Neural cell (in vitro differentiated cells): ENCODE results near the gene TTC31. TPM values are rescaled to one million over a fixed set of nuclear protein-coding genes. Genes with fewer than 3 reads are reported as not detected.

ENCODE experiments used
- H2AFZ ChIP-seq: fragments of 200-600, 300-800 bp; sonication (generic), shearing (Covaris generic); 2 replicates; pipeline ENCODE4 v1.6.0; 2014; ENCODE audit warnings: low read depth, mild to moderate bottlenecking, antibody characterized with exemption, low read length, moderate library complexity
- H3F3A ChIP-seq: fragments of 200-600 bp; shearing (Covaris generic); 2 replicates; pipeline ENCODE4 v1.6.1; 2016; ENCODE audit warnings: mild to moderate bottlenecking, moderate library complexity, mixed read lengths, antibody characterized with exemption, low read length; ENCODE audit not compliant: insufficient read depth, poor library complexity, severe bottlenecking
- H3K27ac ChIP-seq: fragments of 200-600, 300-800 bp; sonication (generic), shearing (Covaris generic); 2 replicates; pipeline ENCODE4 v1.5.1; 2014; ENCODE audit warnings: mild to moderate bottlenecking, low read length, moderate library complexity
- H3K27me3 ChIP-seq: fragments of 300-800, 200-600 bp; sonication (generic), shearing (Covaris generic); 2 replicates; pipeline ENCODE4 v1.6.0; 2014; ENCODE audit warnings: mild to moderate bottlenecking, low read depth, low read length, moderate library complexity; ENCODE audit not compliant: insufficient read depth
- H3K36me3 ChIP-seq: fragments of 300-800, 200-600 bp; sonication (generic), shearing (Covaris generic); 2 replicates; pipeline ENCODE4 v1.5.1; 2014; ENCODE audit warnings: mild to moderate bottlenecking, antibody characterized with exemption, low read length, moderate library complexity; ENCODE audit not compliant: insufficient read depth
- H3K4me2 ChIP-seq: fragments of 300-800, 200-600 bp; sonication (generic), shearing (Covaris generic); 2 replicates; pipeline ENCODE4 v1.6.0; 2014; ENCODE audit warnings: mild to moderate bottlenecking, low read length
- H3K4me3 ChIP-seq: fragments of 300-800, 200-600 bp; sonication (generic), shearing (Covaris generic); 2 replicates; pipeline ENCODE4 v1.5.1; 2014; ENCODE audit warnings: mild to moderate bottlenecking, low read length, moderate library complexity
- H3K79me2 ChIP-seq: fragments of 200-600 bp; shearing (Covaris generic); replicated peaks from 2 replicates; pipeline ENCODE4 v1.6.0; 2014; ENCODE audit warnings: mild to moderate bottlenecking, low read length, moderate library complexity; ENCODE audit not compliant: insufficient read depth
- H3K9ac ChIP-seq: fragments of 300-800, 200-600 bp; sonication (generic), shearing (Covaris generic); 2 replicates; pipeline ENCODE4 v1.6.1; 2016; ENCODE audit warnings: mild to moderate bottlenecking, low read length, mixed read lengths
- H3K9me2 ChIP-seq: fragments of 200-600 bp; shearing (Covaris generic); 2 replicates; pipeline ENCODE4 v1.6.1; 2016; ENCODE audit warnings: mild to moderate bottlenecking, low read length, mixed read lengths; ENCODE audit not compliant: insufficient read depth
- H3K9me3 ChIP-seq: fragments of 200-600, 300-800 bp; sonication (generic), shearing (Covaris generic); 2 replicates; pipeline ENCODE4 v1.6.1; 2016; ENCODE audit warnings: mild to moderate bottlenecking, mixed run types, low read length, moderate library complexity, mixed read lengths
- H4K20me1 ChIP-seq: fragments of 200-600 bp; shearing (Covaris generic); 2 replicates; pipeline ENCODE4 v1.6.1; 2016; ENCODE audit warnings: mild to moderate bottlenecking, mixed run types; ENCODE audit not compliant: insufficient read depth
- CTCF ChIP-seq: fragments of 450-650 bp; IDR thresholded peaks from 2 replicates; pipeline ENCODE4 v1.5.1; 2014; ENCODE audit warnings: antibody characterized with exemption, mild to moderate bottlenecking, moderate library complexity; ENCODE audit not compliant: poor library complexity, severe bottlenecking
- EP300 ChIP-seq: fragments of 450-650 bp; conservative IDR thresholded peaks from 2 replicates; pipeline ENCODE4 v1.6.1; 2014; ENCODE audit warnings: antibody characterized with exemption, mild to moderate bottlenecking, moderate library complexity; ENCODE audit not compliant: poor library complexity, severe bottlenecking
- EZH2 ChIP-seq: fragments of 200-600, 300-800 bp; shearing (Covaris generic), sonication (generic); IDR thresholded peaks from 2 replicates; pipeline ENCODE4 v1.6.1; 2014; ENCODE audit warnings: antibody characterized with exemption, low read length, borderline replicate concordance, mild to moderate bottlenecking; ENCODE audit not compliant: insufficient read depth, poor library complexity, severe bottlenecking
- MXI1 ChIP-seq: fragments of 450-650 bp; conservative IDR thresholded peaks from 2 replicates; pipeline ENCODE4 v1.6.1; 2014; ENCODE audit warnings: antibody characterized with exemption, mild to moderate bottlenecking; ENCODE audit not compliant: poor library complexity, severe bottlenecking
- POLR2AphosphoS5 ChIP-seq: IDR thresholded peaks from 2 replicates; pipeline ENCODE4 v1.6.1; 2012
- RAD21 ChIP-seq: fragments of 450-650 bp; conservative IDR thresholded peaks from 2 replicates; pipeline ENCODE4 v1.6.1; 2014; ENCODE audit warnings: antibody characterized with exemption, mild to moderate bottlenecking, moderate library complexity
- REST ChIP-seq: IDR thresholded peaks from 2 replicates; pipeline ENCODE4 v1.6.1; 2012; ENCODE audit warnings: borderline replicate concordance
- SMC3 ChIP-seq: fragments of 450-650 bp; conservative IDR thresholded peaks from 2 replicates; pipeline ENCODE4 v1.6.1; 2014; ENCODE audit warnings: antibody characterized with exemption, mild to moderate bottlenecking, moderate library complexity; ENCODE audit not compliant: poor library complexity
- TAF1 ChIP-seq: IDR thresholded peaks from 2 replicates; pipeline ENCODE4 v1.6.1; 2012; ENCODE audit warnings: low read depth
- polyA plus RNA-seq: library from polyadenylated mRNA; depleted of rRNA; stranded (reverse); fragments of >200 nt; gene quantifications from 2 replicates; pipeline ENCODE4 v1.2.3, GENCODE V29; 2014

TTC31 gene
- polyA plus RNA-seq, 1 donor from 2014 or later = 11.0 TPM

- Histone ChIP-seq H3K36me3 (no peaks in the 10 kb centered on the region), H3K4me3 (no peak overlapping the region)
Measured at GRCh38 chr2:74436848-74437695, 45.8 kb upstream of the TTC31 start.

More at GRCh38 chr2:74436848-74437695, 45.8 kb upstream of the TTC31 start:
- Histone ChIP-seq H4K20me1 (no peaks in the 10 kb centered on the region), H2AFZ (no peak overlapping the region), H3K4me2 (no peak overlapping the region), H3K9me3 (no peaks in the 10 kb centered on the region), H3K27me3 (peaks cover 20% of the 10 kb centered on the region), H3F3A (no peaks in the 10 kb centered on the region), H3K79me2 (no peaks in the 10 kb centered on the region), H3K9me2 (no peaks in the 10 kb centered on the region), H3K9ac (no peak overlapping the region), H3K27ac (no peak overlapping the region)
- TF ChIP-seq POLR2AphosphoS5 (no peak), RAD21 (no peak), EP300 (no peak), TAF1 (no peak), MXI1 (no peak), SMC3 (no peak), REST (no peak), EZH2 (no peak), CTCF (no peak)
